HUDEP-2 (cell line): ENCODE measurements around the gene PLXNB2.

Experiments
- DNase-seq, 76 experiments: peaks; one replicate each; lab custom pipeline; 2025; ENCODE audit not compliant: unreplicated experiment in 76 of 76; lab: John Stamatoyannopoulos, UW

PLXNB2 gene

GRCh38 chr22:50326956-50327710 is 19.7 kb upstream of the PLXNB2 start, which contains the start of gene DENND6B:
TSS of gene DENND6B (minus strand) at chr22:50327012. CDS start at chr22:50326988, 24 bp downstream.
- DNase-seq, result peak in 60 of 76 experiments; percentile 18 to 78 (median 60)

GRCh38 chr22:50326225-50326955 is 18.9 kb upstream of the PLXNB2 start:
- DNase-seq, result no peak

GRCh38 chr22:50325444-50326224 is 18.2 kb upstream of the PLXNB2 start:
- DNase-seq, result no peak

GRCh38 chr22:50323900-50324299 is 16.5 kb upstream of the PLXNB2 start:
- DNase-seq, result no peak

GRCh38 chr22:50322382-50323104 is 15.1 kb upstream of the PLXNB2 start:
- peak in 6 of 76 experiments; percentile 3 to 28 (median 12) for DNase-seq

- no peak for DNase-seq
Observed at GRCh38 chr22:50320671-50321325, 13.4 kb upstream of the PLXNB2 start.

GRCh38 chr22:50320116-50320515 is 12.7 kb upstream of the PLXNB2 start:
- DNase-seq, result no peak

- no peak for DNase-seq
Observed at GRCh38 chr22:50319503-50319951, 12.1 kb upstream of the PLXNB2 start.

GRCh38 chr22:50318698-50319411 is 11.4 kb upstream of the PLXNB2 start:
- peak in 1 of 76 experiments; percentile 13 for DNase-seq

GRCh38 chr22:50318356-50318697 is 10.9 kb upstream of the PLXNB2 start:
- no peak for DNase-seq

GRCh38 chr22:50317674-50318073 is 10.2 kb upstream of the PLXNB2 start:
- no peak for DNase-seq

GRCh38 chr22:50317178-50317577 is 9.7 kb upstream of the PLXNB2 start:
- DNase-seq, result no peak

- no peak for DNase-seq
Observed at GRCh38 chr22:50316114-50317065, 8.9 kb upstream of the PLXNB2 start.

GRCh38 chr22:50315289-50316113 is 8.1 kb upstream of the PLXNB2 start:
- DNase-seq, result no peak

GRCh38 chr22:50314455-50315288 is 7.2 kb upstream of the PLXNB2 start:
- DNase-seq, result peak in 63 of 76 experiments; percentile 10 to 81 (median 51)

GRCh38 chr22:50314081-50314454 is 6.6 kb upstream of the PLXNB2 start:
- DNase-seq, result no peak

- no peak for DNase-seq
Observed at GRCh38 chr22:50313600-50313999, 6.2 kb upstream of the PLXNB2 start.
